IMR-90 (cell line): ENCODE results near the gene IL24. TPM values are rescaled to one million over a fixed set of nuclear protein-coding genes. Genes with fewer than 3 reads are reported as not detected.
A peak's percentile ranks its signal among the peaks of the same experiment; 100 is the strongest.

Experiments used
- ATAC-seq: fragments of 200-7000 bp; cut with Tn5 transposase; 2 replicates; pipeline ENCODE4 v1.9.1; 2020; ENCODE audit warnings: low read depth, mild to moderate bottlenecking, moderate library complexity
- BruUV-seq: library from RNA; stranded (reverse); fragments of 400-500 nt; replicated peaks from 2 replicates; lab custom pipeline; 2021; lab: Mats Ljungman, UMichigan
- CTCF ChIA-PET: fragments of 300-600 bp; formaldehyde crosslinking; extraction: SDS; loops from one replicate; lab custom pipeline; 2021; ENCODE audit warnings: antibody characterized with exemption; lab: Yijun Ruan, JAX
- POLR2A ChIA-PET: fragments of 300-600 bp; sonication (Branson Sonifier 250); formaldehyde crosslinking; loops from one replicate; lab custom pipeline; 2022; ENCODE audit warnings: antibody characterized with exemption; ENCODE audit not compliant: unreplicated experiment; lab: Charles Lee
- DNase-seq: peaks from one replicate; pipeline ENCODE4 v3.0.0; 2013
- H2AFZ ChIP-seq: replicated peaks from 2 replicates; pipeline ENCODE3; 2013; ENCODE audit warnings: low read length, mild to moderate bottlenecking; ENCODE audit not compliant: poor library complexity
- H2AK5ac ChIP-seq: 2 replicates; pipeline ENCODE4 v1.6.1; 2013; ENCODE audit warnings: low read depth, low read length, inconsistent platforms
- H2AK9ac ChIP-seq: replicated peaks from 2 replicates; pipeline ENCODE3; 2013; ENCODE audit warnings: mild to moderate bottlenecking, low read depth, low read length, moderate library complexity; ENCODE audit not compliant: poor library complexity
- H2BK120ac ChIP-seq: 2 replicates; pipeline ENCODE4 v1.6.1; 2013; ENCODE audit warnings: low read depth, low read length, inconsistent platforms
- H2BK15ac ChIP-seq: 3 replicates; pipeline ENCODE4 v1.6.1; 2013; ENCODE audit warnings: low read depth, low read length, inconsistent platforms
- H2BK20ac ChIP-seq: 2 replicates; pipeline ENCODE4 v1.6.1; 2013; ENCODE audit warnings: low read depth, mild to moderate bottlenecking, inconsistent platforms, low read length, moderate library complexity
- H2BK5ac ChIP-seq: 2 replicates; pipeline ENCODE4 v1.6.1; 2013; ENCODE audit warnings: mild to moderate bottlenecking, low read depth, low read length, inconsistent platforms; ENCODE audit not compliant: poor library complexity, severe bottlenecking
- H3K14ac ChIP-seq: replicated peaks from 2 replicates; pipeline ENCODE4 v1.6.1; 2013; ENCODE audit warnings: low read depth, low read length, inconsistent platforms
- H3K18ac ChIP-seq: 2 replicates; pipeline ENCODE4 v1.6.1; 2013; ENCODE audit warnings: low read depth, low read length, control low read depth
- H3K23ac ChIP-seq: 2 replicates; pipeline ENCODE4 v1.6.1; 2013; ENCODE audit warnings: low read depth, low read length, inconsistent platforms
- H3K27ac ChIP-seq: 2 replicates; pipeline ENCODE4 v1.5.1; 2013; ENCODE audit warnings: mild to moderate bottlenecking, control low read depth, low read length; ENCODE audit not compliant: insufficient read depth
- H3K27me3 ChIP-seq: 2 replicates; pipeline ENCODE4 v1.6.1; 2013; ENCODE audit warnings: low read length; ENCODE audit not compliant: control insufficient read depth, insufficient read depth
- H3K36me3 ChIP-seq: 2 replicates; pipeline ENCODE4 v1.6.1; 2013; ENCODE audit warnings: low read length, mixed read lengths; ENCODE audit not compliant: control insufficient read depth, insufficient read depth
- H3K4ac ChIP-seq: 2 replicates; pipeline ENCODE4 v1.6.1; 2013; ENCODE audit warnings: low read depth, low read length, inconsistent platforms
- H3K4me1 ChIP-seq: 2 replicates; pipeline ENCODE4 v1.6.1; 2013; ENCODE audit warnings: low read length, mixed read lengths; ENCODE audit not compliant: control insufficient read depth, insufficient read depth
- H3K4me2 ChIP-seq: 2 replicates; pipeline ENCODE4 v1.6.1; 2013; ENCODE audit warnings: low read depth, mild to moderate bottlenecking, control low read depth, low read length, moderate library complexity
- H3K4me3 ChIP-seq: 2 replicates; pipeline ENCODE4 v1.5.1; 2013; ENCODE audit warnings: low read depth, mild to moderate bottlenecking, control low read depth, low read length, moderate library complexity; ENCODE audit not compliant: insufficient read depth
- H3K56ac ChIP-seq: 2 replicates; pipeline ENCODE4 v1.6.1; 2013; ENCODE audit warnings: low read length, inconsistent platforms; ENCODE audit not compliant: insufficient read depth; ENCODE audit errors: extremely low read depth
- H3K79me1 ChIP-seq, 2 experiments: 2 replicates each; pipeline ENCODE4 v1.6.1; 2013; ENCODE audit warnings: low read length in 2 of 2, inconsistent platforms in 1 of 2, low read depth in 1 of 2
- H3K9ac ChIP-seq: 2 replicates; pipeline ENCODE4 v1.6.1; 2013; ENCODE audit warnings: low read depth, low read length, control low read depth
- H3K9me1 ChIP-seq: 2 replicates; pipeline ENCODE4 v1.6.1; 2013; ENCODE audit warnings: low read length, inconsistent platforms; ENCODE audit not compliant: insufficient read depth
- H3K9me3 ChIP-seq: 2 replicates; pipeline ENCODE4 v1.6.1; 2013; ENCODE audit warnings: low read length; ENCODE audit not compliant: control insufficient read depth, insufficient read depth
- H4K20me1 ChIP-seq: 2 replicates; pipeline ENCODE4 v1.6.1; 2013; ENCODE audit warnings: low read length, inconsistent platforms; ENCODE audit not compliant: insufficient read depth
- H4K5ac ChIP-seq: 2 replicates; pipeline ENCODE4 v1.6.1; 2013; ENCODE audit warnings: mild to moderate bottlenecking, low read depth, low read length, control low read depth
- H4K8ac ChIP-seq, 2 experiments: 2 replicates each; pipeline ENCODE4 v1.6.1; 2013; ENCODE audit warnings: low read depth in 2 of 2, low read length in 2 of 2, control low read depth in 1 of 2, inconsistent platforms in 1 of 2
- H4K91ac ChIP-seq: 2 replicates; pipeline ENCODE4 v1.6.1; 2013; ENCODE audit warnings: low read depth, low read length, inconsistent platforms; ENCODE audit not compliant: insufficient read depth
- BHLHE40 ChIP-seq: fragments of 150-350 bp; IDR thresholded peaks from 2 replicates; pipeline ENCODE4 v1.6.1; 2016; ENCODE audit warnings: mild to moderate bottlenecking, low read depth, low read length
- CEBPB ChIP-seq: IDR thresholded peaks from 2 replicates; pipeline ENCODE4 v1.6.1; 2012; ENCODE audit warnings: low read depth, low read length, improper control_type of control experiment
- CHD1 ChIP-seq: IDR thresholded peaks from 2 replicates; pipeline ENCODE4 v1.6.1; 2012; ENCODE audit warnings: low read depth, low read length, improper control_type of control experiment
- FOS ChIP-seq: fragments of 150-350 bp; IDR thresholded peaks from 2 replicates; pipeline ENCODE4 v1.6.1; 2016; ENCODE audit warnings: low read depth, low read length
- MAFK ChIP-seq: IDR thresholded peaks from 2 replicates; pipeline ENCODE4 v1.6.1; 2012; ENCODE audit warnings: low read depth, low read length, improper control_type of control experiment
- MAZ ChIP-seq: IDR thresholded peaks from 2 replicates; pipeline ENCODE4 v1.6.1; 2012; ENCODE audit warnings: low read depth, mild to moderate bottlenecking, low read length, improper control_type of control experiment, moderate library complexity, borderline replicate concordance
- MXI1 ChIP-seq: IDR thresholded peaks from 2 replicates; pipeline ENCODE4 v1.6.1; 2012; ENCODE audit warnings: low read depth, mild to moderate bottlenecking, low read length, moderate library complexity, borderline replicate concordance
- NFE2L2 ChIP-seq: fragments of 150-350 bp; IDR thresholded peaks from 2 replicates; pipeline ENCODE4 v1.6.1; 2016; ENCODE audit warnings: low read depth, mild to moderate bottlenecking, low read length
- POLR2A ChIP-seq: IDR thresholded peaks from 2 replicates; pipeline ENCODE4 v1.6.1; 2012; ENCODE audit warnings: mild to moderate bottlenecking, low read depth, low read length
- RAD21 ChIP-seq: IDR thresholded peaks from 2 replicates; pipeline ENCODE4 v1.6.1; 2012; ENCODE audit warnings: low read length, improper control_type of control experiment
- RCOR1 ChIP-seq: IDR thresholded peaks from 2 replicates; pipeline ENCODE4 v1.6.1; 2012; ENCODE audit warnings: mild to moderate bottlenecking, low read length, improper control_type of control experiment; ENCODE audit not compliant: insufficient replicate concordance
- RFX5 ChIP-seq: IDR thresholded peaks from 2 replicates; pipeline ENCODE4 v1.8.0; 2012; ENCODE audit warnings: low read depth, mild to moderate bottlenecking, low read length, moderate library complexity
- SMC3 ChIP-seq: fragments of 150-350 bp; IDR thresholded peaks from 2 replicates; pipeline ENCODE4 v1.6.1; 2016; ENCODE audit warnings: low read depth, mild to moderate bottlenecking, antibody characterized with exemption, low read length, moderate library complexity
- WGBS, 2 experiments: methylation state at CpG; one replicate each; pipeline versions ENCODE4 v1.1.5 to v1.1.7; 2013; ENCODE audit warnings: missing lambda C conversion rate in 2 of 2; ENCODE audit not compliant: insufficient read length in 1 of 2; ENCODE audit errors: extremely low coverage in 2 of 2; 5-methylcytosine and 5-hydroxymethylcytosine counted together
- dilution Hi-C: fragments of 300-500 bp; cut with HindIII; formaldehyde crosslinking; loops from one replicate; pipeline ENCODE4 v1.14.3; 2018; ENCODE audit warnings: low sequenced_read_pairs; ENCODE audit not compliant: unreplicated experiment
- in situ Hi-C: fragments of 300-500 bp; cut with MboI; formaldehyde crosslinking; loops from 3 replicates; pipeline ENCODE4 v1.14.3; 2019; ENCODE audit warnings: low sequenced_read_pairs, inconsistent platforms, mixed read lengths
- intact Hi-C: fragments of 100-400 bp; cut with micrococcal nuclease; formaldehyde crosslinking; loops from 2 replicates; pipeline ENCODE4 v1.10.0; 2022
- polyA plus RNA-seq, 3 experiments: library from polyadenylated mRNA; depleted of rRNA; stranded (reverse); fragments of >200 nt; gene quantifications; 2 replicates each; pipeline ENCODE4 v1.2.3, GENCODE V29; 2012; ENCODE audit warnings: low replicate concordance in 1 of 3
- total RNA-seq: library from RNA; depleted of rRNA; stranded (reverse); fragments of >200 nt; gene quantifications from 2 replicates; pipeline ENCODE4 v1.2.3, GENCODE V29; 2012
- TF ChIP-seq, protein P1 (sequence below): fragments of 150-350 bp; IDR thresholded peaks from 2 replicates; pipeline ENCODE4 v1.6.1; 2017; ENCODE audit warnings: mild to moderate bottlenecking, antibody characterized with exemption, low read length, low read depth
- TF ChIP-seq, protein P2 (sequence below): conservative IDR thresholded peaks from 2 replicates; pipeline ENCODE4 v1.5.1; 2012; ENCODE audit warnings: mild to moderate bottlenecking, low read depth, low read length, improper control_type of control experiment
- TF ChIP-seq, protein P3 (sequence below): fragments of 150-350 bp; IDR thresholded peaks from 2 replicates; pipeline ENCODE4 v1.6.1; 2016; ENCODE audit warnings: low read depth, mild to moderate bottlenecking, low read length, moderate library complexity, borderline replicate concordance

IL24 gene
- total and polyA plus RNA-seq, 2 of the 4 experiments (the other 2 are of a cell fraction): 0.12 to 0.18 TPM

- CTCF ChIA-PET: interaction anchor here (0.9 kb wide), 1 partner anchor 9 kb away, joined by 3 read pairs; no protein-coding TSS in a partner anchor
- Histone ChIP-seq H2BK20ac (no peak within 1 kb of the TSS), H3K27me3 (peaks cover 11% of the 10 kb centered on the region; the same call in 1 of the 2 replicates), H2AK9ac (no peak within 1 kb of the TSS), H3K36me3 (no peaks in the 10 kb centered on the region), H3K56ac (no peak within 1 kb of the TSS), H3K14ac (no peak within 1 kb of the TSS), H2BK15ac (no peak within 1 kb of the TSS), H3K4me2 (no peak within 1 kb of the TSS), H2AFZ (peak within 1 kb of the TSS; percentile 59), H4K8ac (no peak within 1 kb of the TSS), H3K9me3 (no peaks in the 10 kb centered on the region), H3K4me1 (no peaks in the 10 kb centered on the region), H4K91ac (no peak within 1 kb of the TSS), H3K18ac (no peak within 1 kb of the TSS), H3K4me3 (no peak within 1 kb of the TSS), H4K20me1 (no peaks in the 10 kb centered on the region), H2BK5ac (no peak within 1 kb of the TSS), H3K9ac (no peak within 1 kb of the TSS), H2AK5ac (no peak within 1 kb of the TSS), H3K23ac (no peak within 1 kb of the TSS), H2BK120ac (no peak within 1 kb of the TSS), H3K9me1 (peaks cover 12% of the 10 kb centered on the region), H3K4ac (no peak within 1 kb of the TSS), H4K5ac (no peak within 1 kb of the TSS), H3K79me1 (no peaks in the 10 kb centered on the region; a peak in 1 of 4 replicates), H3K27ac (no peak within 1 kb of the TSS)
- intact Hi-C loops: no loop called here
- POLR2A ChIA-PET: no interaction called here
- dilution Hi-C loops: no loop called here
- TF ChIP-seq BHLHE40 (no peak), FOS (no peak), MAFK (no peak), MXI1 (no peak), RFX5 (no peak), CEBPB (no peak), RAD21 (no peak), RCOR1 (no peak), MAZ (no peak), POLR2A (no peak), SMC3 (no peak), NFE2L2 (no peak), CHD1 (no peak)
- TF ChIP-seq, protein P1, sequence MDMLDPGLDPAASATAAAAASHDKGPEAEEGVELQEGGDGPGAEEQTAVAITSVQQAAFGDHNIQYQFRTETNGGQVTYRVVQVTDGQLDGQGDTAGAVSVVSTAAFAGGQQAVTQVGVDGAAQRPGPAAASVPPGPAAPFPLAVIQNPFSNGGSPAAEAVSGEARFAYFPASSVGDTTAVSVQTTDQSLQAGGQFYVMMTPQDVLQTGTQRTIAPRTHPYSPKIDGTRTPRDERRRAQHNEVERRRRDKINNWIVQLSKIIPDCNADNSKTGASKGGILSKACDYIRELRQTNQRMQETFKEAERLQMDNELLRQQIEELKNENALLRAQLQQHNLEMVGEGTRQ: no peak
- TF ChIP-seq, protein P2, sequence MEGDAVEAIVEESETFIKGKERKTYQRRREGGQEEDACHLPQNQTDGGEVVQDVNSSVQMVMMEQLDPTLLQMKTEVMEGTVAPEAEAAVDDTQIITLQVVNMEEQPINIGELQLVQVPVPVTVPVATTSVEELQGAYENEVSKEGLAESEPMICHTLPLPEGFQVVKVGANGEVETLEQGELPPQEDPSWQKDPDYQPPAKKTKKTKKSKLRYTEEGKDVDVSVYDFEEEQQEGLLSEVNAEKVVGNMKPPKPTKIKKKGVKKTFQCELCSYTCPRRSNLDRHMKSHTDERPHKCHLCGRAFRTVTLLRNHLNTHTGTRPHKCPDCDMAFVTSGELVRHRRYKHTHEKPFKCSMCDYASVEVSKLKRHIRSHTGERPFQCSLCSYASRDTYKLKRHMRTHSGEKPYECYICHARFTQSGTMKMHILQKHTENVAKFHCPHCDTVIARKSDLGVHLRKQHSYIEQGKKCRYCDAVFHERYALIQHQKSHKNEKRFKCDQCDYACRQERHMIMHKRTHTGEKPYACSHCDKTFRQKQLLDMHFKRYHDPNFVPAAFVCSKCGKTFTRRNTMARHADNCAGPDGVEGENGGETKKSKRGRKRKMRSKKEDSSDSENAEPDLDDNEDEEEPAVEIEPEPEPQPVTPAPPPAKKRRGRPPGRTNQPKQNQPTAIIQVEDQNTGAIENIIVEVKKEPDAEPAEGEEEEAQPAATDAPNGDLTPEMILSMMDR: no peak
- TF ChIP-seq, protein P3, sequence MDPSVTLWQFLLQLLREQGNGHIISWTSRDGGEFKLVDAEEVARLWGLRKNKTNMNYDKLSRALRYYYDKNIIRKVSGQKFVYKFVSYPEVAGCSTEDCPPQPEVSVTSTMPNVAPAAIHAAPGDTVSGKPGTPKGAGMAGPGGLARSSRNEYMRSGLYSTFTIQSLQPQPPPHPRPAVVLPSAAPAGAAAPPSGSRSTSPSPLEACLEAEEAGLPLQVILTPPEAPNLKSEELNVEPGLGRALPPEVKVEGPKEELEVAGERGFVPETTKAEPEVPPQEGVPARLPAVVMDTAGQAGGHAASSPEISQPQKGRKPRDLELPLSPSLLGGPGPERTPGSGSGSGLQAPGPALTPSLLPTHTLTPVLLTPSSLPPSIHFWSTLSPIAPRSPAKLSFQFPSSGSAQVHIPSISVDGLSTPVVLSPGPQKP: no peak
- BruUV-seq: no TSS peak
- DNase-seq (no peak), ATAC-seq (no peak)
- 56% methylated on average over 3 of the region's 7 CpGs; no CpG with 5 or more reads in 1 of the 2 experiments for WGBS, 2 experiments
- in situ Hi-C loops: no loop called here
Observed at GRCh38 chr1:206921772-206922265, 24.6 kb downstream of the IL24 start, which contains the start of gene FCMR. Gene FCMR (minus strand): TSS chr1:206921941. CDS start chr1:206921854, 87 bp downstream.
